HCT116 (cell line): ENCODE measurements around the gene BSN. TPM values are rescaled to one million over a fixed set of nuclear protein-coding genes. Genes with fewer than 3 reads are reported as not detected.

Source experiments
- ATAC-seq: fragments of 200-7000 bp; cut with Tn5 transposase; 2 replicates; pipeline ENCODE4 v1.9.1; 2020; ENCODE audit warnings: mild to moderate bottlenecking, moderate library complexity
- BruUV-seq: library from RNA; stranded (reverse); fragments of 400-500 nt; replicated peaks from 2 replicates; lab custom pipeline; 2021; lab: Mats Ljungman, UMichigan
- CTCF ChIA-PET: fragments of 300-600 bp; sonication (Branson Sonifier 250); formaldehyde crosslinking; loops from one replicate; lab custom pipeline; 2021; ENCODE audit warnings: antibody characterized with exemption; lab: Charles Lee
- POLR2A ChIA-PET: fragments of 300-600, 350-600 bp; sonication (Branson Sonifier 250); formaldehyde crosslinking; loops from one replicate; lab custom pipeline; 2021; ENCODE audit warnings: antibody characterized with exemption; lab: Charles Lee
- RAD21 ChIA-PET, 2 experiments: fragments of 300-600 bp; sonication (Branson Sonifier 250); formaldehyde crosslinking; loops; one replicate each; lab custom pipeline; 2023; ENCODE audit warnings: low total read pairs in 2 of 2; ENCODE audit not compliant: uncharacterized antibody in 2 of 2, unreplicated experiment in 2 of 2, low non-redundant PET in 1 of 2; lab: Charles Lee
- DNase-seq: peaks from one replicate; pipeline ENCODE4 v3.0.0-alpha.2; 2010; ENCODE audit warnings: low read depth, low spot score
- H2AFZ ChIP-seq: fragments of 200-600 bp; shearing (Covaris generic), sonication (generic); 2 replicates; pipeline ENCODE4 v1.6.1; 2017; ENCODE audit warnings: low read depth, mixed run types, mixed read lengths, antibody characterized with exemption, low read length; ENCODE audit not compliant: poor library complexity, severe bottlenecking
- H3K27ac ChIP-seq: 2 replicates; pipeline ENCODE4 v1.5.1; 2012; ENCODE audit warnings: low read depth, low read length
- H3K27me3 ChIP-seq: fragments of 200-600 bp; sonication (generic); 2 replicates; pipeline ENCODE4 v1.6.1; 2016; ENCODE audit warnings: mixed run types, low read length, mixed read lengths; ENCODE audit not compliant: insufficient read depth
- H3K36me3 ChIP-seq, 2 experiments: fragments of 200-500 bp in 1 of 2; fragments of 200-600 bp in 1 of 2; sonication (Bioruptor generic) in 1 of 2; sonication (generic) in 1 of 2; 2 replicates each; pipeline versions ENCODE4 v1.5.1 to v1.6.1; 2014 to 2016; ENCODE audit warnings: low read length in 2 of 2, inconsistent platforms in 1 of 2, mixed read lengths in 1 of 2, mixed run types in 1 of 2; ENCODE audit not compliant: insufficient read depth in 2 of 2, control insufficient read depth in 1 of 2
- H3K4me1 ChIP-seq, 2 experiments: fragments of 200-600 bp in 1 of 2; sonication (generic) in 1 of 2; 2 replicates each; pipeline versions ENCODE4 v1.5.1 to v1.6.1; 2012 to 2017; ENCODE audit warnings: low read length in 2 of 2, inconsistent platforms in 1 of 2, mild to moderate bottlenecking in 1 of 2, mixed read lengths in 1 of 2, mixed run types in 1 of 2, moderate library complexity in 1 of 2; ENCODE audit not compliant: insufficient read depth in 2 of 2, control insufficient read depth in 1 of 2
- H3K4me2 ChIP-seq: fragments of 200-600 bp; sonication (generic); 2 replicates; pipeline ENCODE4 v1.6.1; 2017; ENCODE audit warnings: mixed run types, low read length, mixed read lengths
- H3K4me3 ChIP-seq, 2 experiments: fragments of 200-600 bp in 1 of 2; sonication (generic) in 1 of 2; replicated peaks in 1 of 2; 2 replicates each; pipeline ENCODE4 v1.5.1; 2011 to 2016; ENCODE audit warnings: low read length in 2 of 2, control low read depth in 1 of 2, low read depth in 1 of 2, mild to moderate bottlenecking in 1 of 2, mixed read lengths in 1 of 2, mixed run types in 1 of 2
- H3K79me2 ChIP-seq: fragments of 200-600 bp; sonication (generic); 2 replicates; pipeline ENCODE4 v1.6.1; 2017; ENCODE audit warnings: mild to moderate bottlenecking, mixed run types, low read length, moderate library complexity, mixed read lengths; ENCODE audit not compliant: insufficient read depth
- H3K9ac ChIP-seq: fragments of 200-600 bp; sonication (generic); 2 replicates; pipeline ENCODE4 v1.6.1; 2016; ENCODE audit warnings: low read length, mixed read lengths
- H3K9me2 ChIP-seq: fragments of 200-600 bp; sonication (generic), shearing (Covaris generic); 2 replicates; pipeline ENCODE4 v1.6.1; 2017; ENCODE audit warnings: mixed run types, mild to moderate bottlenecking, moderate library complexity; ENCODE audit not compliant: insufficient read depth
- H3K9me3 ChIP-seq, 2 experiments: fragments of 200-500 bp in 1 of 2; fragments of 200-600 bp in 1 of 2; sonication (Bioruptor generic) in 1 of 2; sonication (generic) in 1 of 2; 2 replicates each; pipeline ENCODE4 v1.6.1; 2014 to 2017; ENCODE audit warnings: low read length in 2 of 2, mixed read lengths in 2 of 2, inconsistent platforms in 1 of 2, low read depth in 1 of 2, mild to moderate bottlenecking in 1 of 2, mixed run types in 1 of 2, moderate library complexity in 1 of 2; ENCODE audit not compliant: control insufficient read depth in 1 of 2, insufficient read depth in 1 of 2
- H4K20me1 ChIP-seq: fragments of 200-600 bp; sonication (generic), shearing (Covaris generic); 2 replicates; pipeline ENCODE4 v1.6.1; 2017; ENCODE audit warnings: mixed run types, mild to moderate bottlenecking, moderate library complexity; ENCODE audit not compliant: insufficient read depth
- CBX3 ChIP-seq: IDR thresholded peaks from 2 replicates; pipeline ENCODE4 v1.6.1; 2012; ENCODE audit warnings: low read depth
- CEBPB ChIP-seq: IDR thresholded peaks from 2 replicates; pipeline ENCODE4 v1.6.1; 2012; ENCODE audit warnings: low read depth
- EGR1 ChIP-seq: IDR thresholded peaks from 2 replicates; pipeline ENCODE4 v1.6.1; 2012; ENCODE audit warnings: low read depth
- ELF1 ChIP-seq: IDR thresholded peaks from 2 replicates; pipeline ENCODE4 v1.6.1; 2012; ENCODE audit warnings: low read depth, borderline replicate concordance
- EZH2 ChIP-seq: fragments of 200-600 bp; sonication (generic); IDR thresholded peaks from 2 replicates; pipeline ENCODE4 v1.6.1; 2017; ENCODE audit warnings: antibody characterized with exemption, mixed run types
- EZH2phosphoT487 ChIP-seq: fragments of 200-600 bp; IDR thresholded peaks from 2 replicates; pipeline ENCODE4 v1.6.1; 2018; ENCODE audit warnings: antibody characterized with exemption, borderline replicate concordance
- FOSL1 ChIP-seq: IDR thresholded peaks from 2 replicates; pipeline ENCODE4 v1.6.1; 2012; ENCODE audit warnings: low read depth
- POLR2A ChIP-seq: IDR thresholded peaks from 2 replicates; pipeline ENCODE4 v1.7.0; 2011; ENCODE audit warnings: borderline replicate concordance; ENCODE audit not compliant: insufficient read depth, insufficient read length; ENCODE audit errors: extremely low read depth
- POLR2AphosphoS5 ChIP-seq: IDR thresholded peaks from 2 replicates; pipeline ENCODE4 v1.6.1; 2011; ENCODE audit warnings: mild to moderate bottlenecking, low read depth, low read length, moderate library complexity
- RAD21 ChIP-seq: IDR thresholded peaks from 2 replicates; pipeline ENCODE4 v1.6.1; 2012; ENCODE audit warnings: low read depth, mild to moderate bottlenecking
- SIN3A ChIP-seq: IDR thresholded peaks from 2 replicates; pipeline ENCODE4 v1.6.1; 2012; ENCODE audit warnings: low read depth
- SP1 ChIP-seq: IDR thresholded peaks from 2 replicates; pipeline ENCODE4 v1.6.1; 2012; ENCODE audit warnings: low read depth
- SRF ChIP-seq: IDR thresholded peaks from 2 replicates; pipeline ENCODE4 v1.6.1; 2012; ENCODE audit warnings: low read depth
- TCF7L2 ChIP-seq: IDR thresholded peaks from 2 replicates; pipeline ENCODE4 v1.7.0; 2011; ENCODE audit warnings: borderline replicate concordance, inconsistent platforms; ENCODE audit not compliant: insufficient read depth, insufficient read length; ENCODE audit errors: extremely low read depth
- YY1 ChIP-seq: IDR thresholded peaks from 2 replicates; pipeline ENCODE4 v1.6.1; 2011; ENCODE audit warnings: low read length, low read depth, moderate library complexity, mild to moderate bottlenecking; ENCODE audit not compliant: insufficient replicate concordance; ENCODE audit errors: extremely low read depth
- ZFX ChIP-seq: fragments of 450-650 bp; IDR thresholded peaks from 2 replicates; pipeline ENCODE4 v1.6.1; 2017
- ZNF274 ChIP-seq: fragments of 200-500 bp; sonication (Bioruptor generic); IDR thresholded peaks from 2 replicates; pipeline ENCODE4 v1.6.1; 2014; ENCODE audit warnings: mild to moderate bottlenecking, low read depth, low read length, inconsistent platforms
- intact Hi-C: fragments of 100-400 bp; cut with micrococcal nuclease; formaldehyde crosslinking; loops from 2 replicates; pipeline ENCODE4 v1.10.0; 2022
- total RNA-seq: library from RNA; stranded (reverse); gene quantifications from one replicate; pipeline ENCODE4 v1.2.1, GENCODE V29; 2021; ENCODE audit not compliant: unreplicated experiment
- TF ChIP-seq, protein P1 (sequence below): IDR thresholded peaks from 2 replicates; pipeline ENCODE4 v1.6.1; 2012; ENCODE audit warnings: low read depth
- TF ChIP-seq, protein P2 (sequence below): IDR thresholded peaks from 2 replicates; pipeline ENCODE4 v1.6.1; 2012
- TF ChIP-seq, protein P3 (sequence below), 3 experiments: fragments of 200-600 bp in 1 of 3; sonication (generic) in 1 of 3; IDR thresholded peaks in 2 of 3; conservative IDR thresholded peaks in 1 of 3; 2 replicates each; pipeline ENCODE4 v1.5.1; 2012 to 2017; ENCODE audit warnings: low read depth in 2 of 3, low read length in 2 of 3, antibody characterized with exemption in 1 of 3, borderline replicate concordance in 1 of 3, control low read depth in 1 of 3, mild to moderate bottlenecking in 1 of 3, mixed read lengths in 1 of 3, mixed run types in 1 of 3, moderate library complexity in 1 of 3; ENCODE audit not compliant: insufficient read depth in 1 of 3
- TF ChIP-seq, protein P4 (sequence below): IDR thresholded peaks from 2 replicates; pipeline ENCODE4 v1.6.1; 2011; ENCODE audit warnings: mild to moderate bottlenecking, low read length, moderate library complexity; ENCODE audit not compliant: insufficient replicate concordance; ENCODE audit errors: extremely low read depth

BSN gene
- total RNA-seq, 1 experiment from 2014 or later = 1.5 TPM

DNA sequence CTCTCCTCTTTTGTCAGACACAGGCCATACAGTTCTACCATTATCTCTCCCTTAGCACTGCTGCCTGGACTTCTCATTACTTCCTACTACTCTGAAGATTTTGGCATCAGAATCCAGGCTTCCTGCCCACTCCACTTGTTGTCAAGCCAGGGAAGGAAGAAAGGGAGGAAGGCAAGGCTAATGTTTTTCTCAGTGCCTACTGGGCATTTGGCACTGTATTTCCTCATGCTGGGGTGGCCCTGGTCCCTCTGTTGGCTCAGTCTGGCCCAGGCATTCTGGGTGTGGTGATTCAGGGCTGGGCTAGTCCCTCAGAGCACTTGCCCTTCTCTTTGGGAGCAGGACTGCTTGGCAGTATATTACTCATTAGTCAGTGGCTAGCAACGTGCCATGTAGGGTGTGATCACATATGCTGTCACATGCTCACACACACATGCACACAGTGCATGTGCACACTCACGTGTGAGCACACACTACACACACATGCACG is 52.9 kb downstream of the BSN start:
- ChIA-PET CTCF (no interaction called here), RAD21 (no interaction called here), POLR2A (no interaction called here)
- Histone ChIP-seq H3K27ac (no peak overlapping the region), H3K4me3 (no peak overlapping the region), H4K20me1 (no peaks in the 10 kb centered on the region), H3K4me2 (peak overlapping the region; percentile 40), H2AFZ (no peak overlapping the region), H3K9me3 (no peaks in the 10 kb centered on the region), H3K27me3 (no peaks in the 10 kb centered on the region), H3K4me1 (peaks cover 0 to 46% of the 10 kb centered on the region in 2 experiments; a peak in 3 of 4 replicates), H3K9me2 (no peaks in the 10 kb centered on the region), H3K9ac (no peak overlapping the region), H3K79me2 (no peaks in the 10 kb centered on the region), H3K36me3 (no peaks in the 10 kb centered on the region)
- no TSS peak for BruUV-seq
- intact Hi-C loops = no loop called here
- TF ChIP-seq, protein P1, sequence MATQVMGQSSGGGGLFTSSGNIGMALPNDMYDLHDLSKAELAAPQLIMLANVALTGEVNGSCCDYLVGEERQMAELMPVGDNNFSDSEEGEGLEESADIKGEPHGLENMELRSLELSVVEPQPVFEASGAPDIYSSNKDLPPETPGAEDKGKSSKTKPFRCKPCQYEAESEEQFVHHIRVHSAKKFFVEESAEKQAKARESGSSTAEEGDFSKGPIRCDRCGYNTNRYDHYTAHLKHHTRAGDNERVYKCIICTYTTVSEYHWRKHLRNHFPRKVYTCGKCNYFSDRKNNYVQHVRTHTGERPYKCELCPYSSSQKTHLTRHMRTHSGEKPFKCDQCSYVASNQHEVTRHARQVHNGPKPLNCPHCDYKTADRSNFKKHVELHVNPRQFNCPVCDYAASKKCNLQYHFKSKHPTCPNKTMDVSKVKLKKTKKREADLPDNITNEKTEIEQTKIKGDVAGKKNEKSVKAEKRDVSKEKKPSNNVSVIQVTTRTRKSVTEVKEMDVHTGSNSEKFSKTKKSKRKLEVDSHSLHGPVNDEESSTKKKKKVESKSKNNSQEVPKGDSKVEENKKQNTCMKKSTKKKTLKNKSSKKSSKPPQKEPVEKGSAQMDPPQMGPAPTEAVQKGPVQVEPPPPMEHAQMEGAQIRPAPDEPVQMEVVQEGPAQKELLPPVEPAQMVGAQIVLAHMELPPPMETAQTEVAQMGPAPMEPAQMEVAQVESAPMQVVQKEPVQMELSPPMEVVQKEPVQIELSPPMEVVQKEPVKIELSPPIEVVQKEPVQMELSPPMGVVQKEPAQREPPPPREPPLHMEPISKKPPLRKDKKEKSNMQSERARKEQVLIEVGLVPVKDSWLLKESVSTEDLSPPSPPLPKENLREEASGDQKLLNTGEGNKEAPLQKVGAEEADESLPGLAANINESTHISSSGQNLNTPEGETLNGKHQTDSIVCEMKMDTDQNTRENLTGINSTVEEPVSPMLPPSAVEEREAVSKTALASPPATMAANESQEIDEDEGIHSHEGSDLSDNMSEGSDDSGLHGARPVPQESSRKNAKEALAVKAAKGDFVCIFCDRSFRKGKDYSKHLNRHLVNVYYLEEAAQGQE = no peak
- TF ChIP-seq, protein P2, sequence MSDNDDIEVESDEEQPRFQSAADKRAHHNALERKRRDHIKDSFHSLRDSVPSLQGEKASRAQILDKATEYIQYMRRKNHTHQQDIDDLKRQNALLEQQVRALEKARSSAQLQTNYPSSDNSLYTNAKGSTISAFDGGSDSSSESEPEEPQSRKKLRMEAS = peak; percentile 89
- no peak for TF ChIP-seq ZNF274
- no peak for TF ChIP-seq POLR2A
- TF ChIP-seq YY1 = no peak
- TF ChIP-seq SIN3A = no peak
- peak; percentile 47 for TF ChIP-seq SP1
- TF ChIP-seq EZH2 = no peak
- no peak for TF ChIP-seq SRF
- TF ChIP-seq EZH2phosphoT487 = no peak
- no peak for TF ChIP-seq RAD21
- TF ChIP-seq FOSL1 = no peak
- TF ChIP-seq ZFX = no peak
- TF ChIP-seq ELF1 = no peak
- no peak for TF ChIP-seq POLR2AphosphoS5
- TF ChIP-seq, protein P3, sequence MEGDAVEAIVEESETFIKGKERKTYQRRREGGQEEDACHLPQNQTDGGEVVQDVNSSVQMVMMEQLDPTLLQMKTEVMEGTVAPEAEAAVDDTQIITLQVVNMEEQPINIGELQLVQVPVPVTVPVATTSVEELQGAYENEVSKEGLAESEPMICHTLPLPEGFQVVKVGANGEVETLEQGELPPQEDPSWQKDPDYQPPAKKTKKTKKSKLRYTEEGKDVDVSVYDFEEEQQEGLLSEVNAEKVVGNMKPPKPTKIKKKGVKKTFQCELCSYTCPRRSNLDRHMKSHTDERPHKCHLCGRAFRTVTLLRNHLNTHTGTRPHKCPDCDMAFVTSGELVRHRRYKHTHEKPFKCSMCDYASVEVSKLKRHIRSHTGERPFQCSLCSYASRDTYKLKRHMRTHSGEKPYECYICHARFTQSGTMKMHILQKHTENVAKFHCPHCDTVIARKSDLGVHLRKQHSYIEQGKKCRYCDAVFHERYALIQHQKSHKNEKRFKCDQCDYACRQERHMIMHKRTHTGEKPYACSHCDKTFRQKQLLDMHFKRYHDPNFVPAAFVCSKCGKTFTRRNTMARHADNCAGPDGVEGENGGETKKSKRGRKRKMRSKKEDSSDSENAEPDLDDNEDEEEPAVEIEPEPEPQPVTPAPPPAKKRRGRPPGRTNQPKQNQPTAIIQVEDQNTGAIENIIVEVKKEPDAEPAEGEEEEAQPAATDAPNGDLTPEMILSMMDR (IDR thresholded peaks at IDR 0.05 in 2 of 3, conservative IDR thresholded peaks at IDR 0.05 in 1 of 3; ENCODE audit: borderline replicate concordance in 1 of 3, insufficient read depth in 1 of 3, low read depth in 2 of 3, low read length in 2 of 3) = no peak
- no peak for TF ChIP-seq EGR1
- TF ChIP-seq TCF7L2 = no peak
- TF ChIP-seq CEBPB = no peak
- TF ChIP-seq, protein P4, sequence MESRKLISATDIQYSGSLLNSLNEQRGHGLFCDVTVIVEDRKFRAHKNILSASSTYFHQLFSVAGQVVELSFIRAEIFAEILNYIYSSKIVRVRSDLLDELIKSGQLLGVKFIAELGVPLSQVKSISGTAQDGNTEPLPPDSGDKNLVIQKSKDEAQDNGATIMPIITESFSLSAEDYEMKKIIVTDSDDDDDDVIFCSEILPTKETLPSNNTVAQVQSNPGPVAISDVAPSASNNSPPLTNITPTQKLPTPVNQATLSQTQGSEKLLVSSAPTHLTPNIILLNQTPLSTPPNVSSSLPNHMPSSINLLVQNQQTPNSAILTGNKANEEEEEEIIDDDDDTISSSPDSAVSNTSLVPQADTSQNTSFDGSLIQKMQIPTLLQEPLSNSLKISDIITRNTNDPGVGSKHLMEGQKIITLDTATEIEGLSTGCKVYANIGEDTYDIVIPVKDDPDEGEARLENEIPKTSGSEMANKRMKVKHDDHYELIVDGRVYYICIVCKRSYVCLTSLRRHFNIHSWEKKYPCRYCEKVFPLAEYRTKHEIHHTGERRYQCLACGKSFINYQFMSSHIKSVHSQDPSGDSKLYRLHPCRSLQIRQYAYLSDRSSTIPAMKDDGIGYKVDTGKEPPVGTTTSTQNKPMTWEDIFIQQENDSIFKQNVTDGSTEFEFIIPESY = no peak
- TF ChIP-seq CBX3 = peak; percentile 77; the same call in 1 of the 2 replicates
- ATAC-seq = peak; percentile 43
- no peak for DNase-seq
